Karpas-422 (cell line): ENCODE measurements around the gene SHMT2. TPM values are rescaled to one million over a fixed set of nuclear protein-coding genes. Genes with fewer than 3 reads are reported as not detected.

ENCODE experiments used
- DNase-seq: peaks from one replicate; pipeline ENCODE4 v3.0.0-alpha.2; 2015
- H2AFZ ChIP-seq: fragments of 200-600 bp; sonication (generic); 2 replicates; pipeline ENCODE4 v1.6.1; 2014; ENCODE audit warnings: antibody characterized with exemption, low read length, mixed read lengths
- H3K27ac ChIP-seq: fragments of 200-600 bp; sonication (generic); 2 replicates; pipeline ENCODE4 v1.5.1; 2014; ENCODE audit warnings: mild to moderate bottlenecking, low read length, moderate library complexity
- H3K27me3 ChIP-seq: fragments of 200-600 bp; sonication (generic); 2 replicates; pipeline ENCODE4 v1.6.1; 2014; ENCODE audit warnings: low read length, mixed read lengths
- H3K36me3 ChIP-seq: fragments of 200-600 bp; sonication (generic); 2 replicates; pipeline ENCODE4 v1.6.1; 2014; ENCODE audit warnings: low read length, mixed read lengths; ENCODE audit not compliant: insufficient read depth
- H3K4me1 ChIP-seq: fragments of 200-600 bp; sonication (generic); 2 replicates; pipeline ENCODE4 v1.6.1; 2014; ENCODE audit warnings: mild to moderate bottlenecking, low read length, mixed read lengths
- H3K4me2 ChIP-seq: fragments of 200-600 bp; sonication (generic); 2 replicates; pipeline ENCODE4 v1.6.1; 2014; ENCODE audit warnings: low read length, low read depth, mild to moderate bottlenecking; ENCODE audit not compliant: poor library complexity, severe bottlenecking
- H3K4me3 ChIP-seq: fragments of 200-600 bp; sonication (generic); 2 replicates; pipeline ENCODE4 v1.5.1; 2014; ENCODE audit warnings: mild to moderate bottlenecking, antibody characterized with exemption, low read length, mixed read lengths
- H3K79me2 ChIP-seq: fragments of 200-600 bp; sonication (generic); 2 replicates; pipeline ENCODE4 v1.6.1; 2014; ENCODE audit warnings: mild to moderate bottlenecking, low read length, mixed read lengths
- H3K9ac ChIP-seq: fragments of 200-600 bp; sonication (generic); 2 replicates; pipeline ENCODE4 v1.6.0; 2014; ENCODE audit warnings: low read length
- H3K9me2 ChIP-seq: fragments of 200-600 bp; sonication (generic), shearing (Covaris generic); replicated peaks from 2 replicates; pipeline ENCODE4 v1.6.0; 2014; ENCODE audit warnings: mild to moderate bottlenecking, low read length, moderate library complexity; ENCODE audit not compliant: insufficient read depth
- H3K9me3 ChIP-seq: fragments of 300-700, 200-600 bp; sonication (generic); 2 replicates; pipeline ENCODE4 v1.6.1; 2014; ENCODE audit warnings: low read length, mixed read lengths
- H4K20me1 ChIP-seq: fragments of 200-600 bp; sonication (generic); 2 replicates; pipeline ENCODE4 v1.6.1; 2014; ENCODE audit warnings: mild to moderate bottlenecking, antibody characterized with exemption, low read length, low read depth; ENCODE audit not compliant: insufficient read depth
- total RNA-seq: library from RNA; depleted of rRNA; stranded (reverse); fragments of >200 nt; shearing (Covaris generic); gene quantifications from 2 replicates; pipeline ENCODE4 v1.2.3, GENCODE V29; 2014; ENCODE audit warnings: low replicate concordance

Gene SHMT2
- total RNA-seq, 1 experiment from 2014 or later: 399 TPM

GRCh38 chr12:57218030-57218853 lies 11.3 kb upstream of the SHMT2 start:
- H3K27me3 ChIP-seq: no peaks in the 10 kb centered on the region; the same call in 1 of the 2 replicates

GRCh38 chr12:57219205-57219992 lies 10.1 kb upstream of the SHMT2 start:
- Histone ChIP-seq H3K4me3 (no peak overlapping the region), H3K27ac (no peak overlapping the region), H3K4me1 (peaks cover 43% of the 10 kb centered on the region), H3K36me3 (no peaks in the 10 kb centered on the region), H3K9me2 (no peaks in the 10 kb centered on the region), H2AFZ (no peak overlapping the region), H3K9ac (no peak overlapping the region), H3K4me2 (no peak overlapping the region), H3K9me3 (no peaks in the 10 kb centered on the region), H4K20me1 (peaks cover 10% of the 10 kb centered on the region; the same call in 1 of the 2 replicates), H3K27me3 (no peaks in the 10 kb centered on the region; the same call in 1 of the 2 replicates), H3K79me2 (no peaks in the 10 kb centered on the region)
- DNase-seq: no peak

More at GRCh38 chr12:57218030-57218853, 11.3 kb upstream of the SHMT2 start:
- Histone ChIP-seq H3K27ac (no peak overlapping the region), H3K9ac (no peak overlapping the region), H3K4me3 (no peak overlapping the region), H3K4me1 (peaks cover 55% of the 10 kb centered on the region), H3K4me2 (no peak overlapping the region), H3K79me2 (no peaks in the 10 kb centered on the region), H2AFZ (no peak overlapping the region), H3K9me2 (no peaks in the 10 kb centered on the region), H3K9me3 (no peaks in the 10 kb centered on the region), H4K20me1 (peaks cover 10% of the 10 kb centered on the region; the same call in 1 of the 2 replicates), H3K36me3 (no peaks in the 10 kb centered on the region)
- no peak for DNase-seq

- H3K4me1 ChIP-seq: peaks cover 41% of the 10 kb centered on the region
- H3K4me2 ChIP-seq: no peak overlapping the region
- H2AFZ ChIP-seq: no peak overlapping the region
- H3K27me3 ChIP-seq: no peaks in the 10 kb centered on the region; the same call in 1 of the 2 replicates
- no peak overlapping the region for H3K27ac ChIP-seq
- DNase-seq: no peak
- no peaks in the 10 kb centered on the region for H3K79me2 ChIP-seq
- H3K9me2 ChIP-seq: no peaks in the 10 kb centered on the region
- H4K20me1 ChIP-seq: peaks cover 5% of the 10 kb centered on the region; the same call in 1 of the 2 replicates
- no peak overlapping the region for H3K9ac ChIP-seq
- H3K36me3 ChIP-seq: no peaks in the 10 kb centered on the region
- H3K9me3 ChIP-seq: no peaks in the 10 kb centered on the region
- H3K4me3 ChIP-seq: no peak overlapping the region
Measured at GRCh38 chr12:57219993-57220754, 9.3 kb upstream of the SHMT2 start.

GRCh38 chr12:57220770-57221168 lies 8.7 kb upstream of the SHMT2 start:
- Histone ChIP-seq H3K79me2 (no peaks in the 10 kb centered on the region), H3K4me3 (no peak overlapping the region), H3K27ac (no peak overlapping the region), H3K9ac (no peak overlapping the region), H3K9me3 (no peaks in the 10 kb centered on the region), H3K4me1 (peaks cover 41% of the 10 kb centered on the region), H2AFZ (no peak overlapping the region), H3K27me3 (no peaks in the 10 kb centered on the region; the same call in 1 of the 2 replicates), H3K4me2 (no peak overlapping the region), H4K20me1 (peaks cover 5% of the 10 kb centered on the region; the same call in 1 of the 2 replicates), H3K36me3 (no peaks in the 10 kb centered on the region), H3K9me2 (no peaks in the 10 kb centered on the region)
- DNase-seq: no peak

- no peaks in the 10 kb centered on the region; the same call in 1 of the 2 replicates for H3K27me3 ChIP-seq
Measured at GRCh38 chr12:57221169-57221917, 8.2 kb upstream of the SHMT2 start.

GRCh38 chr12:57222286-57223190 lies 7.0 kb upstream of the SHMT2 start:
- Histone ChIP-seq H3K9ac (no peak overlapping the region), H2AFZ (no peak overlapping the region), H3K36me3 (no peaks in the 10 kb centered on the region), H4K20me1 (peaks cover 5% of the 10 kb centered on the region; the same call in 1 of the 2 replicates), H3K4me1 (peaks cover 43% of the 10 kb centered on the region), H3K9me3 (no peaks in the 10 kb centered on the region), H3K4me3 (no peak overlapping the region), H3K4me2 (no peak overlapping the region), H3K27me3 (no peaks in the 10 kb centered on the region; the same call in 1 of the 2 replicates), H3K79me2 (no peaks in the 10 kb centered on the region), H3K27ac (no peak overlapping the region), H3K9me2 (no peaks in the 10 kb centered on the region)
- DNase-seq: no peak

More at GRCh38 chr12:57221169-57221917, 8.2 kb upstream of the SHMT2 start:
- peaks cover 41% of the 10 kb centered on the region for H3K4me1 ChIP-seq
- H3K9ac ChIP-seq: no peak overlapping the region
- no peak overlapping the region for H2AFZ ChIP-seq
- no peaks in the 10 kb centered on the region for H3K79me2 ChIP-seq
- no peak overlapping the region for H3K4me2 ChIP-seq
- no peaks in the 10 kb centered on the region for H3K9me2 ChIP-seq
- peaks cover 5% of the 10 kb centered on the region; the same call in 1 of the 2 replicates for H4K20me1 ChIP-seq
- H3K4me3 ChIP-seq: no peak overlapping the region
- H3K27ac ChIP-seq: no peak overlapping the region
- no peak for DNase-seq
- no peaks in the 10 kb centered on the region for H3K36me3 ChIP-seq
- H3K9me3 ChIP-seq: no peaks in the 10 kb centered on the region
